HFF-Myc (cell line): ENCODE data around the gene CCDC57.
"Not testable (repeated sequence)": the region's sequence is repeated elsewhere in the genome, so short reads cannot be mapped to it uniquely, and the experiment has no call there.

Source experiments
- DNase-seq: peaks from one replicate; pipeline ENCODE4 v3.0.0-alpha.2; 2011; ENCODE audit warnings: low read depth; ENCODE audit errors: extremely low read depth
- H3K4me3 ChIP-seq: replicated peaks from 2 replicates; pipeline ENCODE4 v1.5.1; 2011; ENCODE audit warnings: low read depth, mild to moderate bottlenecking, control low read depth, low read length
- CTCF ChIP-seq: IDR thresholded peaks from 2 replicates; pipeline ENCODE4 v1.5.1; 2012; ENCODE audit warnings: mild to moderate bottlenecking, low read depth, low read length, control low read depth; ENCODE audit errors: missing control alignments

Gene CCDC57

GRCh38 chr17:82255402-82255972, 42.8 kb upstream of the CCDC57 start:
- DNase-seq = no peak
- H3K4me3 ChIP-seq = no peak overlapping the region
- no peak for TF ChIP-seq CTCF

DNA sequence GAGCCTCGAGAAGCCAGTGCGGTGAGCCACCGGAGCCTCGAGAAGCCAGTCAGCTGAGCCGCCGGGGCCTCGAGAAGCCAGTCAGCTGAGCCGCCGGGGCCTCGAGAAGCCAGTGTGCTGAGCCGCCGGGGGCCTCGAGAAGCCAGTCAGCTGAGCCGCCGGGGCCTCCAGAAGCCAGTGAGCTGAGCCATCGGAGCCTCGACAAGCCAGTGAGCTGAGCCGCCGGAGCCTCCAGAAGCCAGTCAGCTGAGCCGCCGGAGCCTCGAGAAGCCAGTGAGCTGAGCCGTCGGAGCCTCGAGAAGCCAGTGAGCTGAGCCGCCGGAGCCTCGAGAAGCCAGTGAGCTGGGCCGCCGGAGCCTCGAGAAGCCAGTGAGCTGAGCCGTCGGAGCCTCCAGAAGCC, 42.1 kb upstream of the CCDC57 start:
- DNase-seq, H3K4me3 ChIP-seq: not testable (repeated sequence)

- not testable (repeated sequence) for H3K4me3 ChIP-seq, DNase-seq
Measured at GRCh38 chr17:82254096-82254495, 41.5 kb upstream of the CCDC57 start.

DNA sequence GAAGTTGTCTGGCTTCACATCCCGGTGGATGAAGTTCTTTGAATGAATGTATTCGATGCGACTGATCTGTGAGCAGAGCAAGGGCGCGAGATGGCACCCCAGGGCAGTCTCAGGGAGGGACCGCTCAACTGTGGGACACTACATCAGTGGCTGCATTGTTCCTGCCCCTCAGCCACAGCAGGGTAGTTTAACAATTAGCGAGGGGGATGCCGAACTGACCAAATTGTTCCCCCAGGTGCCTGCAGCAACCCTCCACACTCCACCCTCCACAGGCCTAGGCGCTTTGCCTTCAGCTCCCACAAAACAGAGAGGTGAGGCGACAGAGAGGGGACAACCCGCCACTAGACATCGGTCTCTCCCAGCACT, 40.5 kb upstream of the CCDC57 start:
- DNase-seq = no peak
- TF ChIP-seq CTCF = no peak

GRCh38 chr17:82252511-82253178, 40.0 kb upstream of the CCDC57 start:
- TF ChIP-seq CTCF = no peak
- H3K4me3 ChIP-seq = no peak overlapping the region

More for the DNA sequence above, 40.5 kb upstream of the CCDC57 start:
- no peak overlapping the region for H3K4me3 ChIP-seq

GRCh38 chr17:82250868-82251500, 38.3 kb upstream of the CCDC57 start:
- no peak for TF ChIP-seq CTCF

More at GRCh38 chr17:82252511-82253178, 40.0 kb upstream of the CCDC57 start:
- DNase-seq = no peak

GRCh38 chr17:82249896-82250581, 37.4 kb upstream of the CCDC57 start:
- DNase-seq = no peak
- no peak for TF ChIP-seq CTCF
- no peak overlapping the region for H3K4me3 ChIP-seq

More at GRCh38 chr17:82250868-82251500, 38.3 kb upstream of the CCDC57 start:
- no peak for DNase-seq
- no peak overlapping the region for H3K4me3 ChIP-seq
